Erythroblast (primary cell): ENCODE results near the gene AMBRA1.

Experiments used
- GATA1 ChIP-seq: IDR thresholded peaks from 2 replicates; pipeline ENCODE4 v1.6.1; 2011; ENCODE audit warnings: low read depth, mild to moderate bottlenecking, control low read depth, low read length, moderate library complexity
- POLR2A ChIP-seq: IDR thresholded peaks from 2 replicates; pipeline ENCODE4 v1.6.1; 2011; ENCODE audit warnings: mild to moderate bottlenecking, low read length

DNA sequence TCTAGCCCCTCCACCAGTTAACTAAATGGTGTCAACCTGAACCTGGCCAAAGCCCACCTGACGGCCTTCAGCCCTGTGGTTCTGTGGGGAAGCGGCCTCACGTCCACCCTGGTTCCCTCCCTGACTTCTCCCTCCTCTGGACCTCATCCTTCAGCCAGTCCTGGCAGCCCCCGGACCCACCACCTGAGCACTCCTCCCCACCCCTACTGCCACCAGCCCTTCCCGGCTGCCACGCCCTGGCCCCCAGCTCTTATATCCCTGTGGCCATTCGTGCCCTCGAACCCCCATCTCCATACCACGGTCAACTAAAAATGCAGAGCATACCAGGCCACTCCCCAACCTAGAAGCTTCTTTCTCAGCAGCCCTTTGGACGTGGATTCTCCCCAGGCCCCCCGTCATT, 216.5 kb downstream of the AMBRA1 start:
- TF ChIP-seq POLR2A: no peak
- no peak for TF ChIP-seq GATA1
